Erythroblast (primary cell): ENCODE data around the gene CTBP2.

Experiments used
- DNase-seq, 2 experiments: peaks; one replicate each; lab custom pipeline; 2025; lab: John Stamatoyannopoulos, UW
- GATA1 ChIP-seq: IDR thresholded peaks from 2 replicates; pipeline ENCODE4 v1.6.1; 2011; ENCODE audit warnings: low read depth, mild to moderate bottlenecking, control low read depth, low read length, moderate library complexity
- POLR2A ChIP-seq: IDR thresholded peaks from 2 replicates; pipeline ENCODE4 v1.6.1; 2011; ENCODE audit warnings: mild to moderate bottlenecking, low read length

The CTBP2 gene

DNA sequence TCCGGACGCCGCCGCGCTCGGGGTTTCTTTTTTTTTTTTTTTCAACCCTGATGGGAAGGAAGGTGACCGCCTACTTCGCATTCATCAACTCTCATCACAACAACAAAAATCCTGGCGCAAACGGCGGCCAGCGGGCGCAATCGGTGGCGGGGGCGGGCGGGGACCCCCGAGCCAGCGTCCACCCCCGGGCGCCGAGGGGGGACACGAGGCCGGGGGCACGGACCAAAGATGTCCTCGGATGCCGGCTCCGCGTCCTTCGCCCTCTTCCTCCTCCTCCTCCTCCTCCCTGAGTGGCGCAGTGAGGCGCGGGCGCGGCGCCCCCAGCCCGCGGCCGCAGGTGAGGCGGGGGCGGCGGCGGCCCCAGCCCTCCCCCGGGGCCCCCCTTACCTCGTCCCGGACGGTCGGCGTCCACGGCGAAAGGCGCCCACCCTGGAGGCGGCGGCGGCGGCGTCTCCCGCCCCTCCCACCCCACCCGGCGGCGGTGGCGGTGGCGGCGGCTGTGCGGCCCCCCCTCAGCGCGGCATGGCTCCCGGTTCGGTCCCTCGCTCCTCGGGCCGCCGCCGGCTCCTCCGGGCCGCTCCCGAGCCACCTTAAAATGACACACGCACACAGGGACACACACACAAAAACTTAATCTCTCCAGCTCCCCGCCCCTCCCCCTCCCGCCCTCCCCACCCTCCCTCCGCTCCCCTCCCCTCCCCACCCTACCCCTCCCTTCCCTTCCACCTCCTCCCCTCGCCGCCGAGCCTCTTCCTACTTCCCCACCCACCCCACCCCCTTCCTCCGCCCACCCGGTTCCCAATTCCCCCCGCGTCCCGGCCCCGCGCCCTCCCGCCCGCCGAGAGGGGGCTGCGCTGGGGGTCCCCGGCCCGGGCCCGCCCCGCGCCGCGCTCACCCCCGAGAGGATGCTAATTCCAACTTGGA, at the start of gene CTBP2:
TSS of gene CTBP2 (minus strand) at position 632 of the 924 bp plus-strand sequence.
- TF ChIP-seq POLR2A (no peak), GATA1 (no peak)
- DNase-seq, result peak; percentile 72 to 75

DNA sequence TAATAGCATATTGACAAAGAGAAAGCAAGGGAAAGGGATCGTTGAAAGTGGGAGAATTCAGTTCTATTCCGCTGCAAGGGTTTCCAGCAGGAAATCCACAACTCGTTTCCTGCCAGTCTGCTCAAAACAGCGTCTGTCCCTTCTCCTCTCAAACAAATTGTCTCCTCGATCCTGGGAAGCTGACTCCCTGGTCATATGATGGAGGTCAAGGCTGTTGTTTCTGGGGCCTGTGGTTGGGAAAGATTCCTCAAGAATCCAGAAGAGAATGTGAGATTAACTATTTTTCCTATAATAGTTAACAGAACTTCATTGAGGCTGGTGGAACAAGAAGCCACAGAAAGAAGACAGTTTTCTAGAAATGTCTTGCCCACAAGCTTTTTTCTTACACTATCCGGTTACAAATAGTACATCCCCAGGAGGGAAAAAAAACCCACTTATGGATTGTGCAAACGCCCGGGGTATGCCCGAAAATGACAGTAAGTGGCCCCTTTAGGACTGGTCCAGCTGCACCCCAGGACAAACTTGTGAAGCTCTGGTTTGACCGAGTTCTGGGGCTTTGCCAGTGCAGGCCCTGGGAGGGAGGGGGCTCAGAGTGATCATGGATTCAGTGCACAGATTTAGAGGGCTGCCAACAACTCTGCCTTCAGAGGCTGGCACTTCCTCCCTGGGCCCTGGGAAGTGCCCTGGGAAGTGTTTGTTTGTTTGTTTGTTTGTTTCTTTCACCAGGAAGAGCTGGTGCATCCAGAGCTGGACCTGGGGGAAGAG, 49.4 kb upstream of the CTBP2 start:
- no peak for DNase-seq
- TF ChIP-seq GATA1, result no peak

DNA sequence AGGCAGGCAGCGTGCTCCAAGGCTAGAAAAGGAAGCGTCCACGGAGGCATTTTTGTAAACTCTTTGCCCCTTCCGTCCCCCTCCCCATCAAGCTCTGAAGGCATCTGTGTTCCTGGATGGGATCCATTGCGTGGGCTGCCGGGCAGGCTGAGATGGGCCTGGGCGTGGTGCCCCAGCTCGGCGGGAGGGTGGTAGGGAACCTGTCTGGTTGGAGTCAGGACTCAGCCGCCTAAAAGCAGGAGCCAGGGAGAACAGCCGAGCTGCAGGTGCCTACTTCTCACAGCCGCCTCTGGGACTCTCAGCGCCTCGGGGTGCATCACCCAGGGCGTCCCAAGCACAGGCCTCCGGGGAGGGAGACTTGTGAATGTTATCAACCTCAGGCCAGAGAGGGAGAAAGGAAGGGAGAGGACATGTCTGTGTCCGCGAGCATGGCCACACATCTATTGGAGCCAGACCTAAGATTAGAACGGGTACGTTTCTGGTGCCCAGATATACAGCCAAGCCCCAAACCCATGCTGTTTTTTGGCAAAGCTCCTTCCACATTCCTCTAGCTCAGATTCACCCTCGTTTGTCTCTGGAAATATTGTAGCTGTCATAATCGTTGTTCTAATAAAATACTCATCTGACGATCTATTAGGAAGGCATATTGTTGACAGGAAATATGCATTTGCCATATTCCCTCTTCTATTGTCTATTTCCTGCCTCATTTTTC, 48.6 kb upstream of the CTBP2 start:
- no peak for DNase-seq
- TF ChIP-seq GATA1 (no peak), POLR2A (no peak)

DNA sequence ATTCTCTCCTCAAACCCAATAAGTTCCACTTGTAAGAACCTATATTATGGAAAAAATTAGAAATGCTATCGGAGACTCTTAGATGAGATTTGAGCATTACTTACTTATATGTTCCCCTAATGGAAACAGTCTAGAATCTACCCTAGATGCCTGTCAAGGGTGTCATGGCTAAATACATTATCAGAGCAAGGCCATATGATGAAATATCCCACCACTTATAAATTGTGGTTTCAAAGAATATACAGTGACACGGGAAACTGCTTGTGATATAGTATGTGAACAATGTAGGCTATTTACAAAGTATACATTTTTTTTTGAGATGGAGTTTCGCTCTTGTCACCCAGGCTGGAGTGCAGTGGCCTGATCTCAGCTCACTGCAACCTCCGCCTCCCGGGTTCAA, 46.3 kb upstream of the CTBP2 start:
- no peak for TF ChIP-seq POLR2A
- TF ChIP-seq GATA1, result no peak
- DNase-seq, result no peak

DNA sequence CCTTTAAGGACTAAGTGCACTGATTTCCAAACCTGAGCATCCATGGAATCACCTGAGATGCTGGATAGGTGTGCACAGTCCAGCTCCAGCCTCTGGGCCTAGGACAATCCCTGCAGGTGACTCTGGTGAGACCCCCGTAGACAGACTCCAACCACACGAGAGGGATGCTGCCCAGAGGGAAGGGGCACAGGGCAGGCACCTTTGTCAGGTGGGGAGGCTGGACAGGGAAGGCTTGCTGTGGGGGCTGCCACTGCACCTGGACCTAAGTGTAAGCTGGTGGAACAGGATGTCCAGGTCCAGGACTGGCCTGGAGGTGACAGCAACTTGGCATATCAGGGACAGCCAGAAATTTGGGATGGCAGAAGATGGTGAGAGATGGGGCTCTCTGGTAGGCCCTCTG, 45.1 kb upstream of the CTBP2 start:
- no peak for TF ChIP-seq POLR2A
- TF ChIP-seq GATA1, result no peak
- no peak for DNase-seq

DNA sequence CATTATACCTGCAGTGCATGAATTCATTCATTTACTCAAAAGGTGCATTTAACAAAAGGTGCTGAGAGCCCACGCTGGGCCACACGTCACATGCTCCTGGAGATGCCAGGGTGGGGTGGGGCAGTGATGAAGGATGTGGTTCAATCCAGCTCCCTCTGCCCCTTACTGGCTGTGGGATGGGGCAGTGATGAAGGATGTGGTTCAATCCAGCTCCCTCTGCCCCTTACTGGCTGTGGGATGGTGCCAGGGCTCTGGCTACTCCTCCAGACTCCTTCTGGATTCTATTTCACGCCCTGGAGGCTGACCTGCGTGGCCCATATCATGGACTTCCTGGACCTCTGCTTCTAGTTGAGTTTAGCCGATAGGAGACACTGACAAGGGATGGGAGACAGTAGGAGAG, 44.0 kb upstream of the CTBP2 start:
- TF ChIP-seq POLR2A (no peak), GATA1 (no peak)
- no peak for DNase-seq

DNA sequence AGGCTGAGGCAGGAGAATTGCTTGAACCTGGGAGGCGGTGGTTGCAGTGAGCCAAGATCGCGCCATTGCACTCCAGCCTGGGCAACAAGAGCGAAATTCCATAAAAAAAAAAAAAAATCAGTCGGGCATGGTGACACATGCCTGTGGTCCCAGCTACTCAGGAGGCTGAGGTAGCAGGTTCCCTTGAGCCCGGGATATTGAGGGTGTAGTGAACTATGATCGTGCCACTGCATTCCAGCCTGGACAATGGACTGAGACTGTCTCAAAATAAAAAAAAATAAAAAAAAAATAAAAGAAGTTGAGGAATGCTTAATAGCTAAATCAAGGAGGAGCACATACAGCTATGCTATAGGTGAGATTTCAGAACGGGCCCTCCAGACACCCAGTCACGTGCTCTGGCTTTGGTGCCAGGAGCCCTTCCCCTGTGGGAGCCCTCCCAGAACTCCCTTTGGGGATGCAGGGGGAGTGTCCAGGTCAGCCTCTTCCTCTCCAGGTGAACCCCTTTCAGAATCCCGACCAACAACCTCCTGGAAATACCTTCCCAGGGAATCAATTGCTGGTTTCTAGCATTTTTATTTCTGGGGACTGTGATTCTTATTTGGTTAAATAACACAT, 42.9 kb upstream of the CTBP2 start:
- no peak for DNase-seq
- TF ChIP-seq GATA1 (no peak), POLR2A (no peak)

DNA sequence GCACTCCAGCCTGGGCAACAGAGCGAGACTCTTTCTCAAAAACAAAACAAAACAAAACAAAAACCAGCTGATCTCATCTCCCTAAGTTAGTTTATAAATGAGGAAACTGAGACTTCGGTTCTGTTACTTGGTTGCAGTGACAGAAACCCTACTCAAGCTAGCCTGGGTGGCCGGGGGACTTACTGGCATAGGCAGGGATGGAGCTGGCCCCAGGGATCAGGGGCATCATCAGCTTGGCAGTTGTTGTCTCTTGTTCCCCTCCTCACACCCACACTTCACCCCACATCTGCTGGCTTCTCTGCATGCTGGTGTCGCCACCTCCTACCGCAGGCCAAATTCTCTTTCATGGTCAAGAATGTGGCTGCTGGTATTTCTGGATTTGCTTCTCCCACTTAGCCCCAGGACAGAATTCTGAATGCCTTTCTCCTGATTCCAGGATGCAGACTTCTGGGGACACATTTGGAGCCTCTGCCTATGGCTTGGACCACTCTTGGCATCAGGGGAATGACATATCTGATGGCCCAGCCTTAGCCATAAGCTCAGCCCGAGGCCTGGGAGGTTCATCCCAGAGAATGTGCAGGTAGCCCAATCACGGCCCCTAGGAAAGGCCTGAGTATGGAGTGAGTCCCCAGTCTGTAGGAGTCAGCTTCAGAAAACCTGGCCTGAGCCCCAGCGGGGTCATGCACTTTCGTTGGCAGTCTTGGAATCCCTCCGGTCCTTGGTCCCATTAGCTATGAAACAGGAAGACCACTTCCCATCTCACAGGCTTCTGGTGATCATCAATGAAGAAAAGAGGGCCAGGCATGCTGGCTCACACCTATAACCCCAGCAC, 41.6 kb upstream of the CTBP2 start:
- TF ChIP-seq GATA1 (no peak), POLR2A (no peak)
- no peak for DNase-seq

DNA sequence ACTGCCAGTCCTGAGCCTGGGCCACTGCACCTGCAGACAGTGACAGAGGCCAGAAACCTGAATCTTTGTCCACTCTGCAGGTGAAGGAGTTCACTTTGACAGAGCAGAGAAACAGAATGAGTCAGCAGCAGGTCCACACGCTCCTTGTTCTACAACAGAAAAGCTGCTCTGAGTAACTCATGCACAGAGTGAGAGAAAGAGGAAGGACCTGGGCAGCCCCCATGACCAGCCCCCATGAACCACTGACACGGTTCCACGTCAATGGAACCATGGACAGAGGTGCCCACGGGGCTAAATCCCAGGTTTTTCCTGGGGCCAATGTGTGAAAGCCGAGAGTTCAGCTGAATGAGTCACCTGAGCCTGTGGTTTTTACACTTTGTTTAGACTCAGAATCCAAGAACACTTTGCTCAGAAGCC, 40.8 kb upstream of the CTBP2 start:
- TF ChIP-seq POLR2A (no peak), GATA1 (no peak)
- no peak for DNase-seq

DNA sequence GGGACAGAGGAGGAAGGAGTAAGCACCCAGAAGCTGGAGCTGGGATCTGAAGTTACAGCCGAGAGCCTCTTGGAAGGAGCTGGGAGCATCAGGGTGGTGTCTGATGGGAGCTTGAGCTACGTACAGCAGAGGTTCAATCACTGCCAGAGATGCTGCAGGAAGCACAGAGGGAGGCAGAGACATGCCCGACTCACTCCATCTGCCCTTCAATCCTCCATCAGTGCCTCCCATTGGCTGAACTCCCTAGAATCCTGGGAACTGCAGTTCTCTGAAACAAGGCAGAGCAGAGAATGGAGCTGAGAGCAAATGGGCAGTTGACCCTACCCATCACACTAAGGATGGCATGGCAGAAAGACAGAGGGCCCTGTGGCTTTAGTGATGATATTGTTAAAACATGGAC, 40.0 kb upstream of the CTBP2 start:
- TF ChIP-seq GATA1, result no peak
- TF ChIP-seq POLR2A, result no peak
- no peak for DNase-seq

DNA sequence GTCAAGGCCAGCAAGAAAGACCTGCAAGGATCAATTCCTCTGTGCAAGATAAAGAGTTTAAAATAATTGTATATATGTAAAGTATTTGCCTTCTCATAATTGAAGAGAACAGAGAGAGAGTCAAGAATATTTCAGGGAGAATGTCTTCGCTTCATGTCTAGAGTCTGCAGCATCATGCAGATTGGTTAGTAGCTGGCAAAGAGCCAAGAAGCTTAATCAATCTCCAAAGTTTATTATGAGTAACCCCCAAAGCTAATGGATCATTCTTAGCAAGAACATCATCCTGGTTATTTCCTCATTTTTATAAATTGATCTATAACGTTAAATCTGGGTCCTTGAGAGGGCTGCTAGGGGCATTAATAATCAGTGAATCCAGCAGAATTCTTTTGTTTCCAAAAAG, 38.9 kb upstream of the CTBP2 start:
- no peak for TF ChIP-seq POLR2A
- no peak for TF ChIP-seq GATA1
- no peak for DNase-seq

DNA sequence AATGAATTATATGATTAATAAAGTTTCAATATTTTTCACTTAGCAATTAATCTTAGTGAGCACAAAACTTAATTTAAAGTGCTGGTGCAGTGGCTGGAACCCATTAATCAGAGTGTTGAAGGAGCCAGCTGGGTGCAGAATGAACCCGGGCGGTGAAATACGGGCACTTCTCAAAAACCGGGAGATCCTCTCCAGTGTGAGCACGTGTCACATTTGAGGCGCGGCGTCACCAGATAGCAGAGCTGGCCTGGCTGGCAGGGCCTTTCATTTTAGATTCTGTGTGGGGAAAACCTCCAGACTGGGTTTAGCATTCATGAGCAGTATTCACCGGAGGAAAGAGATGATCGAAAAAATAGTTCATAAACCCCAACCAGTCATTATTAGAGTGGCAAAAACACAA, 34.5 kb upstream of the CTBP2 start:
- no peak for DNase-seq
- TF ChIP-seq POLR2A, result no peak
- TF ChIP-seq GATA1, result no peak

DNA sequence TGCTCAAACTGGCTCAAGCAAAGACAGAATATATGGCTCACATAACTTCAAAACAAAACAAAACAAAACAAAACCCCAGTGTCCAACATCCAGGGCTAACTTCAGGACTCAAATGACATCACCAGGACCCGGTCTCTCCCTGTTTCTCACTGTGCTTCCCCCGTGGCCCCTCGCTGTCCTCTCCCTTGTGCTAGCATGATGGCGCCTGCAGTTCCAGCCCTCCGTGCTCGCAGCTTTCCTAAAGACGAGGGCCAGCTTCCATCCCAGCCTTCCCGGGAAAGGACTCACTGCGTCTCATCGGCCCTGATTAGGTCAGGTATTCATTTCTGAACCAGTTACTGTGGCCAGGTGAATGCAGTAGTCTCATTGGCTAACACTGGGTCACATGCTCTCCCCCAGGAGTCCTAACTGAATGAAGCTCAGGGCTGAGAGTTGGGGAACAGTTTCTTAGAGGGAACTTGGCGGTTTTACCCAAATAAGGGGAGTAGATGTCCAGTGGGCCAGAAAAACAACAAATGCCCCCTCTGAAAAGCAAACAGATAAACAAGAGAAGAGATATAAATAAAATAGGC, 33.0 kb upstream of the CTBP2 start:
- TF ChIP-seq POLR2A (no peak), GATA1 (no peak)
- DNase-seq, result no peak

DNA sequence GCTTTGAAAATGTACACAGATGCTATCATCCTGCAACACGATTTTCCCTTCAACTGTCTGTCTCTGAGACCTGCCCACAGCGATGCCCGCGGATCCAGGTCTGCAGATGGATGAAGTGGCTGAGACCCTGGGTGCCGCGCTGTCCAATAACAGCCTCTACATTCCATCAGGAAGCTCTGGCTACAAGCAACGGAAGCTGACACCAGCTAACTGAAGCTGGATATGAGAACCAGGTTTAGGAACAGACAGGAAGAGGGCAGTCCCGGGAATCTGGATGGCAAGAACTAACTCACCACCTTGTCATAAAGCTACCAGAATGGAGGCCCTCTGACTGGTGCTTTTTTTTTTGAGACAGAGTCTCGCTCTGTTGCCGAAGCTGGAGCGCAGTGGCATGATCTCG, 32.3 kb upstream of the CTBP2 start:
- TF ChIP-seq POLR2A (no peak), GATA1 (no peak)

More for the DNA sequence above, 32.3 kb upstream of the CTBP2 start:
- no peak for DNase-seq
